ENCODE measurements around the gene LDLRAD4.

Gene LDLRAD4

GRCh38 chr18:13371689-13372418, 153.3 kb downstream of the LDLRAD4 start:
- no peak for DNase-seq (ENCODE audit: low read depth)

DNA sequence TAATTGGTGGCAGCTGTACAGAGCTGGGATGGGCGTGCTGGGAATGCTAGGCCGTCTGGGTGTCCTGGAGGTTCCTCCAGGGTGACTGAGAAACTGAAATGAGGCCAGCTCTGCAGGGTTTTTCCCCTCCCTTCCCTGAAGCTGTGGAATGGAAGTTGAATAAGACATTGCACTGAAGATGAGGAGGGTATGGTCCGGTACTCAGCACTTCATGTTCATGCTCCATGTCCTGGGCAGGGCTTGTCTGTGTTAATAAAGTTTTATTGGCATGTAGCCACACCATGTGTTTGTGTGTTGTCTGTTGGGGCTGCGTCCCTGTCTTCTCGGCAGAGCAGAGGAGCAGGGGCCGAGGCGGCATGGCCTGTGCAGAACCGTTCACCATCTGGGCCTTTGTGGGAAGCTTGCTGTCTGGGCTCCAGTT, 154.0 kb downstream of the LDLRAD4 start:
- DNase-seq (ENCODE audit: low read depth), result no peak

DNA sequence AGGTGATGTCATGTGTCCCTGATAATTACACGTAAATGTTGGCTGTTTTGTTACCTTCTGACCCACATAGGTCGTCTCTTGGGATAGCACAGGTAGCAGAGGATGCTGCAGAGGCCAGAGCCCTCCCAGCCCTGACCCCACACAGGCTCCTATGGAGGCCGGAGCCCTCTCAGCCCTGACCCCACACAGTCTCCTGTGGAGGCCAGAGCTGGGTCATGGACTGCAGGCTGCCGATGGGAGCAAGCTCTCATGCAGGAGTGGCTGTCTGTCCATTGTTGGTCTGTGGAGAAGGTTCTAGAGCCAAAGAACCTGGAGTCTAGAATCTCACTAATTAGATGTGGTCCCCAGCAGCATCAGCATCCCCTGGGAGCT, 155.5 kb downstream of the LDLRAD4 start:
- no peak for DNase-seq (ENCODE audit: low read depth)

DNA sequence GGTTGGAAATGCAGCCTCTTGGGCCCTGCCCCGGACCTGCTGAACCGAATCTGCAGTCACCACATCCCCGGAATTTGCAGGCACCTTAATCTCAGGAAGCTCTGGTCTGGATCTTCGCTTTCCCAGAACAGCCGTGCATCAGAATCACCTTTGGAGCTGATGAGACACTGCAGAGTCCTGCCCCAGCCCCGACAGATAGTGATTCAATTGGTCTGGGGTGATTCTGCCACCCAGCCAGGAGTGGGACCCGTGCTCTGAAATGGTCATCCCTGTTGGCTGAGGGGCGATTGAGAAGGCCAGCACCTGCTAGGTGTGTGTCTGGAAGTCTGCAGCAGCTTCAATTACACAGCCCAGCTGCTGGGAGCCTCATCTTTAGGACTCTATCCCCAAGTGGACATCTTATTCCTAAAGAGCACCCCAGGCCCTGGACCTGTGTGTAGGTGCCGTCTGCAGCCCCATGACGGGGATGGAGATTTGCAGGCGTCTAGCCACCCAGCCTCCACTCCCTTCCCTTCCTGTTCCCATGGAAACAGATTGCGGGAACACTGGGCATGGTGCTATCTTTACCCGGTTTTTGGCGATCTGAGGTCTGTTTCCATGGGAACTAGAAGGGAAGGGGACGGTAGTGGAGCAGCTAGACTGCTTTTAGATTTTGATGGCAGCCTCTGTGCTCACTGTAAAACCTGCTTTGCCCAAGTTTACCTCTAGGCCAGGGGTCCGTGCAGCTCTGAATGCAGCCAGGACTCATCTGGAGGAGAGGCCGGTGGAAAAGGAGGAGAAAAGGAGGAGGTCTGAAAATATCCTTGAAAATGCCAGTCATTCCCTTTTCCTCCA, 156.1 kb downstream of the LDLRAD4 start:
- DNase-seq (ENCODE audit: low read depth), result no peak

- DNase-seq (ENCODE audit: low read depth), result peak; percentile 48
Measured at GRCh38 chr18:13375302-13376255, 157.0 kb downstream of the LDLRAD4 start.

GRCh38 chr18:13376298-13376840, 157.8 kb downstream of the LDLRAD4 start:
- no peak for DNase-seq (ENCODE audit: low read depth)

GRCh38 chr18:13376841-13377351, 158.3 kb downstream of the LDLRAD4 start:
- peak; percentile 22 for DNase-seq (ENCODE audit: low read depth)

- no peak for DNase-seq (ENCODE audit: low read depth)
Measured at GRCh38 chr18:13377496-13377895, 158.9 kb downstream of the LDLRAD4 start.

- no peak for DNase-seq (ENCODE audit: low read depth)
Measured at GRCh38 chr18:13378150-13378549, 159.6 kb downstream of the LDLRAD4 start.

GRCh38 chr18:13379062-13379865, 160.7 kb downstream of the LDLRAD4 start:
- no peak for DNase-seq (ENCODE audit: low read depth)

GRCh38 chr18:13379930-13380690, 161.6 kb downstream of the LDLRAD4 start:
- no peak for DNase-seq (ENCODE audit: low read depth)

- no peak for DNase-seq (ENCODE audit: low read depth)
Measured at GRCh38 chr18:13380691-13381070, 162.1 kb downstream of the LDLRAD4 start.

GRCh38 chr18:13381331-13381730, 162.8 kb downstream of the LDLRAD4 start:
- DNase-seq (ENCODE audit: low read depth), result no peak

DNA sequence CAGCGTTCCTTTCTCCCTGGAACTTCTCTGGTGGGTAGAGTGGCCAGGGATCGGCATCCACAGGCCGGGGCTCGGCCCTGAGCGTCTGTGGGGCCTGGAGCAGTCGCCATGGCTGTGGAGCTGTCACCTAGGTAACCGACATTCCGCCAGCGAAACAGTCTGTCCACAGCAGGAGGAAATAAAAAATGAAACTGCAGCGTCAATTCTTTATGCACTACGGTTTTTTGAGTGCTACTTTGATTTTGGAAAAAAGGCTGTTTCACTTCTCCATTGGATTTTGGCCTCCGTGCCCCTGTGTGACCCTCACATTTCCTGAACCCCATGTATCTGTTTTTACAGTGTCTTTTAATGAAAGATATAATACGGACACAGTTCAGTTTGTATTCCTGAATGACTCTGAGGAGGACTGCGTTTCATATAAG, 163.4 kb downstream of the LDLRAD4 start:
- no peak for DNase-seq (ENCODE audit: low read depth)

GRCh38 chr18:13382366-13382953, 163.9 kb downstream of the LDLRAD4 start:
- DNase-seq (ENCODE audit: low read depth), result no peak

DNA sequence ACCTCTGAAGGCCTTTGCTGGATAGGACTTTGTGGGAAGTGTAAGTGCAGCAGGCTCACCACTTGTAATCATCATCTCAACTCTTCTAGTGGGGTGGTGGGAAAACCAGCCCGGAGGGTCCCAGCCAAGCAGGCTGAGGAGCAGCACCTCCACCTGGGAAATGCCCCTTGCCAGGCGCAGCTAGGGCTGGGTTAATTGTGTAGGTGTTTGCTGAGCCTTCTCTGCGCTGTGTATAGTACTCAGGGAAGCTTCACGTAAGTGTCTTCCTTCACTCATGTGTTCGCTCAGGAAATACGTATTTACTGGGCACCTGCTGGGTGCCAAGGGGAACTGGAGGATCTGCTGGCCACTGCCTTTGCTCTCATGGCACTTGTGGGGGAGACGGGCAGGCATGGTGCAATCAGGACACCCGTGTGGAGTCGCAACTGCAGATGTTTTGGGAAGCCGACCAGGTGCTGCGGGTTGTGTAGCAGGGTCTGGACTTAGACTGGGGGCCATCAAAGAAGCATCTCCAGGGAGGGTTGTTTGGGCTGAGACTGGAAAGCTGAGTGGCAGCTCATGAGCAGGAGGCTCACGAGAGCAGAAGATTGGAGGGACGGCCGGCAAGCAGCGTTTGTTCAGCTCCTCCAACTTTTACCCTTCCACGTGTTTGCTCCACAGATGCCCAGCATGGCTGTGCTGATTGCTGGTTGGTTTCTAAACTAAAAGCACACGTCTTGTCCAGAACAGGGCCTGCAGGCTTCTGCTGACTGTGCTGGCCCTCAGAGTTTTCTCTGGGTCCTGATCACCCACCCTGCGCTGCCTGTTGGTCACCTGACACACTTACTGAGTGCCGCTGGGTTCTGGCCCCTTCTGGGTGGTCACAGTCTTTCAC, 164.6 kb downstream of the LDLRAD4 start:
- no peak for DNase-seq (ENCODE audit: low read depth)

DNA sequence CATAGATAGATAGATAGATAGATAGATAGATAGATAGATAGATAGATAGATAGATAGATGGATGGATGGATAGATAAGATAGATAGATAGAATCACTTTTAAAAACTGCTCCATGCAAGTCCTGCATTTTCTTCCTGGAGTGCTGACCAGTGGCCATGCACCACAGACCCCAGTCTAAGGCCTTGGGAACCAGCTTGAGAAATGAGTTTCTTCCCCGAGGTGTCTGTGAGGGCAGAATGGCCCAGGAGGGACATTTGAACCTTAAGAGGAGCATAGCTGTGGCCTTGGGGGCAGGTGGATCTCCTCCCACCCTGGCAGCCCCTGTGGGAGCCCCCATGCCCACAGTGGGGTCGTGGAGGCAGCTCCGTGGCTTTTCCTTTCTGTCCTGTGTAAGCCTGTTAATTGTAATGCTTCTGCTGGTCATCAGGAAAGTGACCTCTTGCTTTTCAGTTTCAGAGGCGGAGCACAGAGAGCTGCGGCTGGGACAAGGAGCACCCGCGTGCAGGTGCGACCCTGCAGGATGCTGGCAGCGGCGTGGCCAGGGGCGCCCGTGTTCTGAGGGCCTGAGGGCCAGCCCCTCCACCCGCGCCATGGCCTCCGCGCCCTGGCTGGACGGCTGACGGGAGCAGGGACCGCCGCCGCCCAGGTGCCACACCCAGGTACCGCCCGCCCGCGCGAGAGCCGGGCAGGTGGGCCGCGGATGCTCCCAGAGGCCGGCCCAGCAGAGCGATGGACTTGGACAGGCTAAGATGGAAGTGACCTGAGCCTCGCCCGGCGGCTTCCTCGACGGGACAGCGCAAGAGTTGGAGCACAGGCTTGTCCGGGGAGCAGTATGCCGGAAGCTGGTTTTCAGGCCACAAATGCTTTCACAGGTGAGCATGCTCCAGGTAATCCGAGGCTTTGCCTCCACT, 168.6 kb downstream of the LDLRAD4 start:
- DNase-seq (ENCODE audit: low read depth), result no peak

Measured in stimulated activated CD8-positive, alpha-beta memory T cell treated with anti-CD3 and anti-CD28 coated beads, Interleukin-12 subunit alpha, Interleukin-12 subunit beta, amount 100 ng/mL, for 4 hours (primary cell).